HG03565 (cell line): ENCODE data around the gene FBXL2.
"Not testable (repeated sequence)": the region's sequence is repeated elsewhere in the genome, so short reads cannot be mapped to it uniquely, and the experiment has no call there.

Source experiments
- ATAC-seq: cut with Tn5 transposase; IDR thresholded peaks from one replicate; pipeline ENCODE4 v1.9.1; 2021; ENCODE audit warnings: mild to moderate bottlenecking, moderate library complexity; ENCODE audit not compliant: unreplicated experiment

The FBXL2 gene

GRCh38 chr3:33385423-33385822 is 108.2 kb downstream of the FBXL2 start:
- ATAC-seq, result no peak

DNA sequence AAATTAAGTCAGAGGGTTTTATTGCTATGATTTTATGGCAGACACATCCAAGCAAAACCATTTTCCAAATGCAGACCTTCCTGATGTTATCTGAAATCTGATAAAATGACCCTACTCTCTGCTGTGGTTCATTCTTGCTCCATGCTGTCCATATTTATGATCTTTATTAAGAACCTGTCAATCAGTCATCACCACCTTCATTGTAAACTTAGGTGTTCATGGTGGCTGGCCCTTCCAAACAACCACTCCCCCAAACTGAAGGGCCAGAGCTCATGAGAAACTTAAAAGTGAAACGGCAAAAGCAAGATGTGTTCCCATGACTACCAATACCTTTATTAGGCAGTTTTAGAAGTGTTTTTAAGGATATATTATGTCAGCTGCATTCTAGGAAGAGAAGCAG is 109.4 kb downstream of the FBXL2 start:
- ATAC-seq, result no peak

DNA sequence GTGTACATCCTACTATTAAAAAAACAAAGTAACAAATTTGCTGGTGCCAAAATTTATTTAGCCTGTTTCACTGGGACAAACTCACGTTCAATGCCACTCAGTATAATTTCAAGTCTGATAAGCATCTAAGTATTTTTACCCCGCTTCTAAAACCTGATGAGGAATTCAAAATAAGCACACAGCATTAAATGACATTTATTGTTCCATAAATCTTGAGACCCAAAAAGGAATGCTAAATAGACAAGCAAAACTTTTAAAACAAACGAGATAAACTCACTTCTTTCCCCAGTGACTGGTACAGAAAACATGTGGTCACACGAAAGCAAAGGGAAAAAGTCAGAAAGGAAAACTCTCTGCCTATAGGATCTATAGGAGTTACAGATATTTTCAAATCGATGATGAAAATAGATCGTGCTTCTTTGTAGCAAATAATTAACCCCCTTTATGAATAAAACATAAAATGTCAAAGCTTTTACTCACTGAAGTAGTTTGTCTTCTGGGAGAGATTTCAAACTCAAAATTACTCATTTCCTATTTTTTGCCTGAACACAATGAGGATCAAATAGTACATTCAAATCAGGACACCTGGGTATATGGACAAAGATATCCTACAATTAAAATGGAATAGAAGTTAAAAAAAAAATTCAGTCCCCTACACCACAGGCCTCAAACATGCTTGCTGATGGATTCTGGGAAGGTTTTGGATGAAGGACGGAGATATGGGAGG is 111.3 kb downstream of the FBXL2 start:
- ATAC-seq, result no peak

- no peak for ATAC-seq
Observed at GRCh38 chr3:33389908-33390307, 112.7 kb downstream of the FBXL2 start.

DNA sequence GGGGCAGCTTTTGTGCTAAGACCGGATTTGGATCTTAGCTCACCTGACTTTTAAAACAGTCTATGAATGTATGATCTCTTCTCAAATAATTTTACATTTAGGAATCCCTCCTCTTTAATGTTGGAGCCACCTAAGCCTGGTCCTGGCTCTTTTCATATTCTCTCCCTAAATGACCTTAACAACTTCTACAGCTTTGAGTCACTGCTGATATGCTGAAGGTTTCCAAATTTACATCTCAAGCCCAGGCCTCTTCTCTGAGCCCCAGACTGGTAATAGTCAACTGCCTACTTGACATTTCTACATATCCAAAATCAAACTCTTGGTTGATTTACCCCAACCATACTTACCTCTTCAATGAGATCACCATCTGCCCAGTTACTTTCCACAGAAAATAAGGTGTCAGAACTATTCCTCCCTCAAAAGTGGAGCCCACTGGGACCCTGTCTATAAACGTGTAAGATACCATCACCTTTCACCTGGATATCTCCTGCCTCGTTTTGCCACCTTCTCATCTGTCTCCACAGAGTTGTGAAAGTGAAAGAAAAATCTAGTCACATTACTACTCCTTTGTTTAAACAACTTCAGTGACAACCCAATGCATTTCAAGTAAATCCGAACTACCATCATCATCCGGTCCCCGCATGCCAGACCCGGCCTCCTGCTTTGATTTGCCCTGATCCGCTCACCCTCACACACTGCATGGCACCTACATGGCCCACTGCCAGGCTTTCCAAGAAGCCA is 114.2 kb downstream of the FBXL2 start:
- no peak for ATAC-seq

DNA sequence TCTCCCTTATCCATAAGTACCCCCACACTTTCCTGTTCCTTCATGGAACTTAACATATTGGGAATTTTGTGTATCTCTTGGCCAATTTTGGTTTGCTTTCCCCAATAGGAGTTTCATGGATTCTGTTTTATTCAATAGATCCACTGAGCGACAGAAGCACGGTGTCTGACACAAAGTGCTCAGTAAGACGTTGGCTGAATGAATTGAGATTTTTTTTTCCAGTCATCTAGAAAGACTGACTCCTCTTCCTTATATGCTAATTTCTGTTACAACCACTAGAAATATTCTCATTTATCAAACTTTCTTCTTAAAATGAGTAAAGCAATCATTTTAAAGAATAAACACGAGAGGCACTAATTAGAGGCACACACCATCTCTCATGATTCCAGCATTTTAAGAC is 114.9 kb downstream of the FBXL2 start:
- no peak for ATAC-seq

GRCh38 chr3:33392703-33393125 is 115.5 kb downstream of the FBXL2 start:
- ATAC-seq, result no peak

GRCh38 chr3:33394403-33395054 is 117.3 kb downstream of the FBXL2 start:
- ATAC-seq, result no peak

- ATAC-seq, result no peak
Observed at GRCh38 chr3:33395900-33396299, 118.7 kb downstream of the FBXL2 start.

GRCh38 chr3:33398410-33398809 is 121.2 kb downstream of the FBXL2 start:
- no peak for ATAC-seq

GRCh38 chr3:33401781-33402180 is 124.5 kb downstream of the FBXL2 start:
- no peak for ATAC-seq

DNA sequence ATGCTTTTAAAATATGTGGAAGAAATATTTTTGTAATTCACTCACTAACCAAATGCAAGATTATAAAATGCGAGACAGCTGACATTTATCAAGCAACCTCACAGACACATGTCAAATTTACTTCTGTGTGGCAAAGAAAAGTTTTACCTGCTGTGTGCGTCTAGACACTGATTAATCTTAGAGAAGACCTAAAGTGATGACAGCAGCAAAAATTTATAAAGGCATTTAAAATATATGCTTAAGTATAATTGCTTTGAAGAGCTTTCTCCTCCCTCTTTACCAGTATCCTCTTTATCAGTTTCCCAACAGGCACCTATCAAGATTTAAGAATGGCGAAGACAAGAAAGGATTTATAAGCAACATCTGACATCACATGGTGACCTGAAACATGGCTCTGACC is 125.7 kb downstream of the FBXL2 start:
- no peak for ATAC-seq

DNA sequence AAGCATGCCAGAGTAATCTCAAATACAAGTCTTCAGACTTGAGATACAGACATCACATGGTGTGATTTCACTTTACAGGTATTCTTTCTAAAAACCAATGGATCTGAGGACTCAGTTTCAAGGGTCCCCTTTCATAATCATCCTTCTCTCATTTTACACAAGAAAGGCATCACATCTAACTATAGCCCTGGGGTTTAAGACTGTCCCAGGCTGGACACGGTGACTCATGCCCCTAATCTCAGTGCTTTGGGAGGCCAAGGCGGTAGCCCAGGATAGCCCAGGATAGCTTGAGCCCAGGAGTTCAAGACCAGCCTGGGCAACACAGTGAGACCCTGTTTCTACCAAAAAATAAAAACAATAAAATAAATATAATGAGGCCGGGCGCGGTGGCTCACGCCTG is 126.5 kb downstream of the FBXL2 start:
- no peak for ATAC-seq

DNA sequence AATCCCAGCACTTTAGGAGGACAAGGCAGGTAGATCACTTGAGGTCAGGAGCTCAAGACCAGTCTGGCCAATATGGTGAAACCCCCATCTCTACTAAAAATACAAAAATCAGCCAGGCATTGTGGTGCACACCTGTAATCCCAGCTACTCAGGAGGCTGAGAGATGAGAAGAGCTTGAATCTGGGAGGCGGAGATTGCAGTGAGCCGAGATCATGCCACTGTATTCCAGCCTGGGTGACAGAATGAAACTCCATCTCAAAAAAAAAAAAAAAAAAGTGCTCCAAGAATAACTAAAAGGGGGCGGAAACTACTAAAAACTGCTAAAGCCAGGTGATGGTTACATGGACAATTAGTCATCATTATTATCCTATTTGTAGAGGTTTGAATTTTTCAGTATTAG is 133.6 kb downstream of the FBXL2 start:
- not testable (repeated sequence) for ATAC-seq

DNA sequence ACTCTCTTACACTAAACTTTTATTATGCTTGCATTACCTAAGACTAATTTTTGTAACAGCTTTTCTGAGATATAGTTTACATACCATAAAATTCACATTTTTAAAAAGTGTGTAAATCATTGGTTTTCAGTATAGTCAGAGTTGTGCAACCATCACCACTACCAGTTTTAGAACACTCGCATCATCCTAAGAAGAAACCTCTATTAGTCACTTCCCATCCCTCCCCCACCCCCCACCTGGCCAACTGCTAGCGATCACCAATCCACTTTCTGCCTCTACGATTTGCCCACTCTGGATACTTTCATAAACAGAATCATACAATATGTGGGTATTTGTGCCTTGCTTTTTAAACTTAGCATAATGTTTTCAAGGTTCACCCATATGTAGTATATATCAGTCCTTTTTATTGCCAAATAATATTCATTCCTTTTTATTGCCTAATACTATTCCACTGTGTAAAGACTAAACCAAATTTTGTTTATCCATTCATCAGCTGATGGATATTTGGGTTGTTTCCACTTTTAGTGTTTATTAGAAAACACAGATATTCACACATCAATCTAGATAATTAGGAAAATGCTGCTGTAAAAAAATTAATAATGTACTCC is 139.9 kb downstream of the FBXL2 start:
- ATAC-seq, result no peak

DNA sequence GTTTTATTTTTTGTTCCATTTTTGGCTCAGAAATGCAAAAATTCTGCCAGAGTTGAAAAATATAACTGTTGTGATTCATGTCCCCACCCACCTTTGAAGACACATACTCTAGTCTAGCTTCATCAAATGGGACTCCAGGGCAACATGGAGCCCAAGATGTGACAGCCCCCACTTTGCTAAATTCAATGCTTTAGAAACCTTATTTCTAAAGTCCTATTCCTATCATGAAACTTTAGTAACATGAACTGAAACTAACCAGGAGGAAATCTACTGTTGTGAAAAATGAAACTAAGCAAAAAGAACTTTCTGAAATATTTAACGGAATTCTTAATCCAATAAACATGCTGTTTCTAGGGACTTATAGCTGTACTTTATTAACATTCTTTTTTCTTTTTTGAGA is 142.7 kb downstream of the FBXL2 start:
- ATAC-seq, result no peak

- no peak for ATAC-seq
Observed at GRCh38 chr3:33420966-33421365, 143.7 kb downstream of the FBXL2 start.

DNA sequence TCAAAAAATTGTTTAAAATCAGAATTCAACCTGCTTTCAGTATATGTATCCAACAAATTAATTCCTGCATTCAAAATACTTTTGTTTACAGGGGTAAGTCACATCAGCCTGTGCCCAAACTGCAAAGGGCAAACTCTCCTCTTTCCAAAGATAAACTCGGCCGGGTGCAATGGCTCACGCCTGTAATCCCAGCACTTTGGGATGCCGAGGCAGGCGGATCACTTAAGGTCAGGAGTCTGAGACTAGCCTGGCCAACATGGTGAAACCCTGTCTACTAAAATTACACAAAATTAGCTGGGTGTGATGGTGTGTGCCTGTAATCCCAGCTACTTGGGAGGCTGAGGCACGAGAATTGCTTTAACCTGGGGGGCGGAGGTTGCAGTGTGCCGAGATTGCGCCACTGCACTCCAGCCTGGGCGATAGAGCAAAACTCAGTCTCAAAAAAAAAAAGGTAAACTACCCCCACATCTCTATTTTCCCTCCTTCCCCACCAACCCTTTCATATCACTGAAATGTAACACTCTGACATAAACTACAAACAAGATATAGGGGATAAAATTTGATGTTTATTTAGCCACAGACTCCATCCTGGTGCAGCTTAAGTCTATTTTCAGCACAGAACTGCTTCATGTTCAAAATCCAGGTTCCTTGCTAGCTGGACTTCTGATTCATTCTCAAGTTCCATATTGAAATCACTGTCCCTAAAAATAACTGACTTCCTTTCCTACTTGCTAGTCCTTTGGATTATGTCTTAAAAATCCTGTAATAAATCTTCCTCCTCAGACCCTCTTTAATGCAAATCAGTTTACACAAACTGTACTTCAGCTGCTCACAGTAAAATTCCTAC is 147.6 kb downstream of the FBXL2 start:
- ATAC-seq, result no peak

DNA sequence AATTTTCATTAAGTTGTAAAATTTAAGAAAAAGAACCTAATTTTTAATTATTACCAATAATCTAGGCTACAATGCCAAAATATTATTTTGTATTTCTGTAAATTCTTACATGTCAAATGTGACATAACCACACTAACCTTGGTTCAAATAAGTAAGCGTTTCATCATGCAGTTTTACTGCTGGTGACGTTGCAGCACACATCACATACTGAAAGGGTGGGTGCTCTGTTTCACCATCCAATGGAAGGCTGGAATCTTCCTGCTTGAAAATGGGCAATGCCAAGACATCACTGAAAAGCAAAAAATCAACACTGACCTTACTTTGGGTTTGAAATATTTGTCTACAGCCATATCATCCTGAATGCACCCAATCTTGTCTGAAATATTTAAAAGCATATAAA is 148.2 kb downstream of the FBXL2 start:
- no peak for ATAC-seq

DNA sequence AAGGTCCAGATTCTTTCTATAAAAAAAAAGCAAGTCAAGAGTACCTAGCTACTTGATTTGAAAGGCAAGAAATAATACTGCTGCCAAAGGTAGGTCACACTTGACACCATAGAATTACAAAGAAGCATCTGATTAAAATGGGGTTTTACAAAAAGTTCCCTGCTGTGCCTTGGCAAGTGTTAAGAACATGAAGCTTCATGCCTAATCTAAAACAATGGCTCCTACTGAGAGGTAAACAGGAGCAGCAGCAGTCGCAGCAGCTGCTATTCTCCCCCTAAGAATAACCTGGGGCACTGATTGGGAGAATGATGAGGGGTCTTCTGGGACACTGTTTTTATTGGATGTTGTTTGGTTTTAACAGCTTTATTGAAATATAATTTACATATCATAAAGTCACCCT is 148.8 kb downstream of the FBXL2 start:
- no peak for ATAC-seq
